MCF 10A (cell line): ENCODE results near the gene ENO2. TPM values are rescaled to one million over a fixed set of nuclear protein-coding genes. Genes with fewer than 3 reads are reported as not detected.

Experiments used
- BruUV-seq: library from RNA; stranded (reverse); fragments of 400-500 nt; replicated peaks from 2 replicates; lab custom pipeline; 2021; lab: Mats Ljungman, UMichigan
- CTCF ChIA-PET: fragments of 300-600 bp; sonication (Branson Sonifier 250); formaldehyde crosslinking; extraction: SDS; loops from one replicate; lab custom pipeline; 2021; ENCODE audit warnings: antibody characterized with exemption, inconsistent platforms; lab: Yijun Ruan, JAX
- POLR2A ChIA-PET: fragments of 300-600, 350-650 bp; sonication (Branson Sonifier 250); formaldehyde crosslinking; extraction: SDS; loops from one replicate; lab custom pipeline; 2020; ENCODE audit warnings: antibody characterized with exemption, inconsistent platforms; lab: Yijun Ruan, JAX
- DNase-seq: peaks from one replicate; pipeline ENCODE4 v3.0.0-alpha.2; 2018; ENCODE audit not compliant: unreplicated experiment
- H3K27ac Mint-ChIP-seq: one replicate; pipeline ENCODE4 v1.8.0; 2022; ENCODE audit warnings: mild to moderate bottlenecking, low read depth, mixed read lengths; ENCODE audit not compliant: unreplicated experiment
- H3K27me3 Mint-ChIP-seq: one replicate; pipeline ENCODE4 v1.8.0; 2022; ENCODE audit warnings: mixed read lengths; ENCODE audit not compliant: insufficient read depth, unreplicated experiment
- H3K36me3 Mint-ChIP-seq: one replicate; pipeline ENCODE4 v1.8.0; 2022; ENCODE audit warnings: mild to moderate bottlenecking, moderate library complexity, mixed read lengths; ENCODE audit not compliant: insufficient read depth, unreplicated experiment
- H3K4me1 Mint-ChIP-seq: one replicate; pipeline ENCODE4 v1.8.0; 2022; ENCODE audit warnings: mixed read lengths; ENCODE audit not compliant: insufficient read depth, unreplicated experiment
- H3K4me3 Mint-ChIP-seq: one replicate; pipeline ENCODE4 v1.8.0; 2022; ENCODE audit warnings: mild to moderate bottlenecking, moderate library complexity, mixed read lengths; ENCODE audit not compliant: unreplicated experiment
- H3K9me3 Mint-ChIP-seq: one replicate; pipeline ENCODE4 v1.8.0; 2022; ENCODE audit warnings: mixed read lengths; ENCODE audit not compliant: unreplicated experiment
- CTCF ChIP-seq: fragments of 200-600 bp; IDR thresholded peaks from one replicate; pipeline ENCODE4 v1.8.0; 2022; ENCODE audit warnings: antibody characterized with exemption, mild to moderate bottlenecking; ENCODE audit not compliant: unreplicated experiment
- intact Hi-C: fragments of 100-400 bp; cut with micrococcal nuclease; formaldehyde crosslinking; loops from 2 replicates; pipeline ENCODE4 v1.14.1; 2022
- total RNA-seq: library from RNA; stranded (reverse); gene quantifications from 2 replicates; pipeline ENCODE4 v1.2.3, GENCODE V29; 2022

The ENO2 gene
- total RNA-seq, 1 experiment from 2014 or later, result 0.30 TPM

- no peak overlapping the region for H3K4me3 Mint-ChIP-seq
- intact Hi-C loops, result no loop called here
- H3K27me3 Mint-ChIP-seq, result no peaks in the 10 kb centered on the region
- no peaks in the 10 kb centered on the region for H3K36me3 Mint-ChIP-seq
- no peak for TF ChIP-seq CTCF
- no peak for DNase-seq
- ChIA-PET CTCF (interaction anchor here (3.1 kb wide), 1 partner anchor 13 kb away, joined by 12 read pairs; no protein-coding TSS in a partner anchor), POLR2A (interaction anchor here (1.0 kb wide), 1 partner anchor 10 kb away, joined by 5 read pairs; no protein-coding TSS in a partner anchor)
- BruUV-seq, result no TSS peak
- peaks cover 18% of the 10 kb centered on the region for H3K4me1 Mint-ChIP-seq
- H3K9me3 Mint-ChIP-seq, result no peaks in the 10 kb centered on the region
- H3K27ac Mint-ChIP-seq, result no peak overlapping the region
Observed at GRCh38 chr12:6951551-6952120, 37.3 kb downstream of the ENO2 start.

- ChIA-PET CTCF (interaction anchor here (0.5 to 3.1 kb wide), 2 partner anchors 12 to 24 kb away, joined by 3 to 12 read pairs; no protein-coding TSS in a partner anchor), POLR2A (no interaction called here)
- Mint-ChIP-seq H3K4me3 (no peak overlapping the region), H3K9me3 (no peaks in the 10 kb centered on the region), H3K27ac (no peak overlapping the region), H3K27me3 (no peaks in the 10 kb centered on the region), H3K36me3 (no peaks in the 10 kb centered on the region), H3K4me1 (peaks cover 11% of the 10 kb centered on the region)
- intact Hi-C loops, result no loop called here
- TF ChIP-seq CTCF, result no peak
- no TSS peak for BruUV-seq
- DNase-seq, result no peak
Observed at GRCh38 chr12:6952121-6952862, 37.9 kb downstream of the ENO2 start.

- CTCF ChIA-PET, result interaction anchor here (0.5 kb wide), 1 partner anchor 24 kb away, joined by 3 read pairs; no protein-coding TSS in a partner anchor
- POLR2A ChIA-PET, result no interaction called here
- H3K9me3 Mint-ChIP-seq, result no peaks in the 10 kb centered on the region
- no peak for TF ChIP-seq CTCF
- H3K27ac Mint-ChIP-seq, result no peak overlapping the region
- H3K36me3 Mint-ChIP-seq, result no peaks in the 10 kb centered on the region
- peaks cover 6% of the 10 kb centered on the region for H3K4me1 Mint-ChIP-seq
- no peak overlapping the region for H3K4me3 Mint-ChIP-seq
- DNase-seq, result no peak
- intact Hi-C loops, result no loop called here
- no peaks in the 10 kb centered on the region for H3K27me3 Mint-ChIP-seq
- BruUV-seq, result no TSS peak
Observed at GRCh38 chr12:6952863-6953441, 38.6 kb downstream of the ENO2 start.
